Spleen (tissue), 11 donors: ENCODE measurements around the gene COL8A2. TPM values are rescaled to one million over a fixed set of nuclear protein-coding genes. Genes with fewer than 3 reads are reported as not detected.
A peak's percentile ranks its signal among the peaks of the same experiment; 100 is the strongest.

Experiments used
- DNase-seq: peaks from one replicate; pipeline ENCODE4 v3.0.0-alpha.2; 2020
- H3K27ac ChIP-seq, 8 donors: fragments of 200-600 bp; sonication (generic) in 7 of 8; 1 replicate in 4 of 8; 2 replicates in 4 of 8; pipeline versions ENCODE4 v1.5.0 to v1.8.0; 2016 to 2021; ENCODE audit warnings: inconsistent platforms in 4 of 8, mild to moderate bottlenecking in 4 of 8, moderate library complexity in 1 of 8
- H3K27me3 ChIP-seq, 7 donors: fragments of 200-600 bp; sonication (generic) in 6 of 7; replicated peaks in 1 of 7; 1 replicate in 4 of 7; 2 replicates in 3 of 7; pipeline versions ENCODE4 v1.5.0 to v1.8.0; 2016 to 2021; ENCODE audit warnings: inconsistent platforms in 3 of 7, mild to moderate bottlenecking in 1 of 7
- H3K36me3 ChIP-seq, 6 donors: fragments of 200-600 bp; sonication (generic) in 5 of 6; 1 replicate in 4 of 6; 2 replicates in 2 of 6; pipeline versions ENCODE4 v1.5.0 to v1.8.0; 2016 to 2021; ENCODE audit warnings: inconsistent platforms in 2 of 6
- H3K4me1 ChIP-seq, 6 donors: fragments of 200-600 bp; sonication (generic) in 5 of 6; 1 replicate in 3 of 6; 2 replicates in 3 of 6; pipeline versions ENCODE4 v1.5.0 to v1.8.0; 2016 to 2021; ENCODE audit warnings: inconsistent platforms in 3 of 6
- H3K4me3 ChIP-seq, 8 donors: fragments of 200-600 bp; sonication (generic) in 7 of 8; 1 replicate in 4 of 8; 2 replicates in 4 of 8; pipeline versions ENCODE4 v1.5.0 to v1.8.0; 2016 to 2021; ENCODE audit warnings: inconsistent platforms in 4 of 8, mild to moderate bottlenecking in 4 of 8, moderate library complexity in 2 of 8
- H3K9me3 ChIP-seq, 8 donors: fragments of 200-600 bp; sonication (generic) in 7 of 8; 1 replicate in 4 of 8; 2 replicates in 4 of 8; pipeline versions ENCODE4 v1.5.0 to v1.8.0; 2016 to 2021; ENCODE audit warnings: inconsistent platforms in 4 of 8
- POLR2A ChIP-seq, 3 donors: fragments of 450-650 bp; IDR thresholded peaks; one replicate each; pipeline ENCODE4 v1.5.1; 2017; ENCODE audit warnings: antibody characterized with exemption in 3 of 3, mild to moderate bottlenecking in 1 of 3
- POLR2AphosphoS5 ChIP-seq, 3 donors: sonication (generic); formaldehyde crosslinking; IDR thresholded peaks; one replicate each; pipeline ENCODE4 v1.5.1; 2017; ENCODE audit warnings: antibody characterized with exemption in 3 of 3
- WGBS, 5 donors: extraction: QIAGEN DNeasy Blood & Tissue Kit in 3 of 5; methylation state at CpG; one replicate each; pipeline versions ENCODE4 v1.1.5 to v1.1.7; 2013 to 2018; 5-methylcytosine and 5-hydroxymethylcytosine counted together
- intact Hi-C: fragments of 100-400 bp; cut with DNase I; formaldehyde crosslinking; loops from one replicate; pipeline ENCODE4 v1.15.0; 2023; ENCODE audit warnings: low total_unique reads
- polyA plus RNA-seq, 3 donors: library from polyadenylated mRNA; stranded (reverse); fragments of 200-250 nt; gene quantifications; one replicate each; pipeline ENCODE4 v1.2.1, GENCODE V29; 2013
- total RNA-seq, 7 donors: library from RNA; depleted of rRNA in 3 of 7; stranded (reverse); fragments of >200 nt in 3 of 7; fragmentation: NEBNext Ultra II Directional in 4 of 7; extraction: Animal tissue kit (Norgen Biotek cat#: 25700) in 4 of 7; gene quantifications; one replicate each; pipeline versions ENCODE4 v1.1.0 to v1.2.1, GENCODE V29; 2016 to 2021
- TF ChIP-seq, protein P1 (sequence below), 11 experiments: fragments of 200-600 bp in 7 of 11; fragments of 450-650 bp in 4 of 11; sonication (generic) in 4 of 11; IDR thresholded peaks in 8 of 11; conservative IDR thresholded peaks in 3 of 11; 1 replicate in 7 of 11; 2 replicates in 4 of 11; pipeline versions ENCODE4 v1.4.0 to v1.8.0; 2016 to 2021; ENCODE audit warnings: antibody characterized with exemption in 11 of 11, inconsistent platforms in 4 of 11, mild to moderate bottlenecking in 1 of 11
- donor health status: healthy with polysubstance abuse.
- donor health status: DM: no; HTN: no; CAD: no; lungs with moderate emphysema.
- donor health status: DM: no; HTN: no; CAD: no.
- donor health status: Bipolar disorder and iron deficiency.
- donor health status: healthy.
- donor health status: DM: no; HTN: no; CAD: no.
- donor health status: DM: yes; HTN: yes; CAD: no.

The COL8A2 gene
- total and polyA plus RNA-seq, 10 donors, result 2.1 to 32.0 (median 9.9) TPM

DNA sequence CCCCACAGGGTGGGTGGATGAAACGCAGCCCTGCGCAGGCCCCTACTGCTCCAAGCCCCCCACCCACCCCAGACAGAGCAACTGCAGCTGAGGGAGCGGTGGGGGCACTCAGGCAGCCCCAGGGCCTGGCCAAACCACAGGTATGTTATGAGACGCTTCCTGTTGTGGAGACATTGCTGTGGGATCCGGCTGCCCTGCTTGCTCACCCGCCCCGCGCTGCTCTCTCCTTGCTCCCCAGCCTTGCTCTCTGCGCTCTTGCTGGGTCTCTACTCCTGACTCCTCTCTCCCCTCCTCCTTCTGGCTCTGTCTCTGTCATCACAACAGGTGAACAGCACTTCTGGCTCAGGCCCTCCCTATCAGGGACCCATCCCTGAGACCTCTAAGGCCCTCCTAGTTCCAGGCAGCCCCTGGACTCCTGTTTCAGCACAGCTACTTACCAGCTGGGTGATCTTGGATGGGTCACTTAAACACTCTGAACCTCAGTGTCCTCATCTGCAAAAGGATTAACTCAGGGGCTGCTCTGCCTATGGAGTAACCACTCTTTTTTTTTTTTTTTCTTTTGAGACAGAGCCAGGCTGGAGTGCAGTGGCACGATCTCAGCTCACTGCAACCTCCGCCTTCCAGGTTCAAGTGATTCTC lies 15.9 kb downstream of the COL8A2 start:
- Histone ChIP-seq H3K27me3 (no peaks in the 10 kb centered on the region), H3K4me3 (no peak overlapping the region), H3K36me3 (no peaks in the 10 kb centered on the region), H3K9me3 (no peaks in the 10 kb centered on the region), H3K4me1 (peaks cover 0 to 18% (median 3%) of the 10 kb centered on the region in 6 donors), H3K27ac (peak overlapping the region in 1 of 8 donors; percentile 21)
- DNase-seq, result no peak
- intact Hi-C loops, result no loop called here
- WGBS, 5 donors, result 48 to 63% (median 51%) methylated on average over 7 to 11 of the region's 11 CpGs
- TF ChIP-seq POLR2A (IDR thresholded peaks at IDR 0.05) (no peak), POLR2AphosphoS5 (IDR thresholded peaks at IDR 0.05) (no peak)
- TF ChIP-seq, protein P1, sequence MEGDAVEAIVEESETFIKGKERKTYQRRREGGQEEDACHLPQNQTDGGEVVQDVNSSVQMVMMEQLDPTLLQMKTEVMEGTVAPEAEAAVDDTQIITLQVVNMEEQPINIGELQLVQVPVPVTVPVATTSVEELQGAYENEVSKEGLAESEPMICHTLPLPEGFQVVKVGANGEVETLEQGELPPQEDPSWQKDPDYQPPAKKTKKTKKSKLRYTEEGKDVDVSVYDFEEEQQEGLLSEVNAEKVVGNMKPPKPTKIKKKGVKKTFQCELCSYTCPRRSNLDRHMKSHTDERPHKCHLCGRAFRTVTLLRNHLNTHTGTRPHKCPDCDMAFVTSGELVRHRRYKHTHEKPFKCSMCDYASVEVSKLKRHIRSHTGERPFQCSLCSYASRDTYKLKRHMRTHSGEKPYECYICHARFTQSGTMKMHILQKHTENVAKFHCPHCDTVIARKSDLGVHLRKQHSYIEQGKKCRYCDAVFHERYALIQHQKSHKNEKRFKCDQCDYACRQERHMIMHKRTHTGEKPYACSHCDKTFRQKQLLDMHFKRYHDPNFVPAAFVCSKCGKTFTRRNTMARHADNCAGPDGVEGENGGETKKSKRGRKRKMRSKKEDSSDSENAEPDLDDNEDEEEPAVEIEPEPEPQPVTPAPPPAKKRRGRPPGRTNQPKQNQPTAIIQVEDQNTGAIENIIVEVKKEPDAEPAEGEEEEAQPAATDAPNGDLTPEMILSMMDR (IDR thresholded peaks at IDR 0.05 in 8 of 11, conservative IDR thresholded peaks at IDR 0.05 in 3 of 11), result no peak

DNA sequence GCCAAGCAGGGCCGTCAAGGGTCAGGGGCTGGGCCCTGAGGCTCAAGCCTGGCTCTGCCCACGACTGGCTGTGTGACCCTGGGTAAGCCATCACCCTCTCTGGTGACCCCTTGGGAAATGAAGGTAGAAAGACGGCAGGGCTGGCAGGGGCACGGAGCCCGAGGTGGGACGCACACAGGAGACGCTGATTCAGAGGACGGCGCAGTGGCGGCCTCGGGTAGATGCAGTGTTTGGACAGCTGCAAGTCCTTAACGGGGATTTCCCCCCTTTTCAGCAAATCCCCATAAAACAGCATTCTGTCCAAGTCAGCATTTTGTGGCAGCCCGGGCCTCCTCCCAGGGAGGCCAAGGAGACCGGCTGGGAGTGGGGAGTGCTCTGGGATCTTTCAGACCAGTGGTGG lies 16.7 kb downstream of the COL8A2 start:
- no peak for DNase-seq
- Histone ChIP-seq H3K36me3 (no peaks in the 10 kb centered on the region), H3K27me3 (no peaks in the 10 kb centered on the region), H3K4me1 (peaks cover 0 to 18% (median 3%) of the 10 kb centered on the region in 6 donors), H3K4me3 (no peak overlapping the region), H3K9me3 (no peaks in the 10 kb centered on the region), H3K27ac (no peak overlapping the region)
- 82 to 95% (median 86%) methylated on average over 12 to 14 of the region's 14 CpGs for WGBS, 5 donors
- TF ChIP-seq POLR2AphosphoS5 (IDR thresholded peaks at IDR 0.05) (no peak), POLR2A (IDR thresholded peaks at IDR 0.05) (no peak)
- TF ChIP-seq, protein P1 (IDR thresholded peaks at IDR 0.05 in 8 of 11, conservative IDR thresholded peaks at IDR 0.05 in 3 of 11), result no peak
- intact Hi-C loops, result no loop called here

DNA sequence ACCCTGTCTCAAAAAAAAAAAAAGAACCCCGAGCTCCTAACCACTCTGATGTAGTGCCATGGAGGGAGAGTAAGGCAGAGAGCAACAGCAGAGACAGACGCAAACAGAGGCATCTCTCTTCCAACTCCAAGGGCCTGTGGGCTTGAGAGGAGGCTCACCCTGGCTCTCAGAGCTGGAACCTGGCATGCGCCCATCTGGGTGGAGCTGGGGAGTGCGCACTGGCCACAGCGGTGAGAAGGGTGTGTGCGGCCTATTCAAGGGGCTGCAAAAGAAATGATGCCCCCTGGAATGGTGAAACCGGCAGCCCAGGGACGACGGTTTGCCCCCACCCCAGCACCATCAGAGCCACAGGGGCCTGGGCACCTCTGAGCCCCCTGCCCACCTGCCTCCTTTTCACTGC lies 17.6 kb downstream of the COL8A2 start:
- WGBS, 5 donors, result 85 to 92% (median 89%) methylated on average over 9 of the region's 9 CpGs
- TF ChIP-seq, protein P1 (IDR thresholded peaks at IDR 0.05 in 8 of 11, conservative IDR thresholded peaks at IDR 0.05 in 3 of 11), result no peak
- TF ChIP-seq POLR2AphosphoS5 (IDR thresholded peaks at IDR 0.05) (no peak), POLR2A (IDR thresholded peaks at IDR 0.05) (no peak)
- Histone ChIP-seq H3K27me3 (no peaks in the 10 kb centered on the region), H3K4me3 (no peak overlapping the region), H3K36me3 (no peaks in the 10 kb centered on the region), H3K4me1 (peaks cover 0 to 18% (median 3%) of the 10 kb centered on the region in 6 donors), H3K9me3 (no peaks in the 10 kb centered on the region), H3K27ac (no peak overlapping the region)
- no peak for DNase-seq
- intact Hi-C loops, result no loop called here

DNA sequence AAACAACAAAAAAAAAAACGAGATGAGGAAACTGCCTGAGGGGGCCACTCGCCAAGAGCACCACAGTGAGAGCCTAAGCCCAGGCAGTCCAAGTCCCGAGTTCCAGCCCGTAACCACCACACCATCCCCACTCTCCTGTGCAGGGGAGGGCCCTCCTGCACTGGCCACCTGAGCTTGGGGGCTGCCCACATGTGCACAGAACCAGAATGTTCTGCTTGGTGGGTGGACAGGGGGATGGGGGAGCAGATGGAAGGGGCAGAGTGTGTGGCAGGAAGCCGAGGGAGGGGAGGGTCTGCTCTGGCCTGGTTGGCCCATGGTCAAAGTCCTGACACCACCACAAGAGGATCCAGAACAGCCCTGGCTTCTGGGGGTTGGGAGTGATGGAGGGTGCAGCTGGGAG lies 18.8 kb downstream of the COL8A2 start:
- intact Hi-C loops, result no loop called here
- WGBS, 5 donors, result 43 to 49% (median 44%) methylated on average over 5 of the region's 5 CpGs
- no peak for DNase-seq

More for the DNA sequence above, 18.8 kb downstream of the COL8A2 start:
- Histone ChIP-seq H3K4me3 (no peak overlapping the region), H3K9me3 (no peaks in the 10 kb centered on the region), H3K27me3 (no peaks in the 10 kb centered on the region), H3K27ac (no peak overlapping the region), H3K36me3 (no peaks in the 10 kb centered on the region), H3K4me1 (peaks cover 0 to 18% (median 3%) of the 10 kb centered on the region in 6 donors)
- TF ChIP-seq POLR2A (IDR thresholded peaks at IDR 0.05), result no peak
- TF ChIP-seq POLR2AphosphoS5 (IDR thresholded peaks at IDR 0.05), result no peak
- TF ChIP-seq, protein P1 (IDR thresholded peaks at IDR 0.05 in 8 of 11, conservative IDR thresholded peaks at IDR 0.05 in 3 of 11), result no peak
